GM18526 (cell line): ENCODE results near the gene TBL1XR1.

Experiments
- POLR2A ChIP-seq: IDR thresholded peaks from 3 replicates; pipeline ENCODE4 v1.6.1; 2011; ENCODE audit not compliant: insufficient read length; ENCODE audit errors: extremely low read depth

TBL1XR1 gene

DNA sequence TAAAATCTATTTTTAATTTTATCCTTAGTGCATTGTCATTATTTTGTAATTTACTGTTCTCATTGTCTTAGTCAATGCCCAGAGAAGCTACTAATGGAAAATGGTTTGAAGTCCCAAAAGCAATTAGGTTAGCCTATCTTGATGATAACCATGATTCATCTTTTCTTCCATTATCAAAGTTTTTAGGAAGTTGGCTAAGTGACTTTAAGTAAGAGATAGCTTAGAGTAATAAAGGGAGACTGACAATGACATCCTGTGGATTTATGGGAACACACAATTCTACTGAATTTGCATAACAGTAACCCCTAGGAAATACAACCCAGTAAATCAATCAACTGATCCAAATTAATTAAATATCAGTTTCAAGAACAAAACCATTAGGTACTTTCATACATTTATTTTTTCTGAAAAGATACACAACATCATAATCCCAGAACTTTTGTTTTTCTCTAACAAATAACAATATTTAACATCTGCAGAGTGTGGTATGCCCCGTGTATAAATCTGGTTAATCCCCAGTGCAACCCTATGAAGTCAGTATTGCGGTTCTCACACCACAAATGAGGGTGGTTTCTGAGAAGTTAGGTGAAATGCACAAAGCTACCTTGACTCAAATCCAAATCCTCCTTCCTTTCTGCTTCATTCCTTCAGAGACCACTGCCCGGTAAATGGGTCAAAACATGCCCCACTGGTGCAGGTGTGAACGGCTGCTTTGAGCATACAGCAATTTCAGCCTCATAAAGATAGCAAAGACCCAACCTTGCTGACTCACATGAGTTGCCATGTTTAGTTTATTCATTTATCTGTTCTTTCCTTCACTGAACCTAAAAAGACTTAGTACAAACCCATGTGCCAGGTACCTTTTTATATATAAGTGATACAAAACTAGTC is 202.1 kb downstream of the TBL1XR1 start:
- no peak for TF ChIP-seq POLR2A

DNA sequence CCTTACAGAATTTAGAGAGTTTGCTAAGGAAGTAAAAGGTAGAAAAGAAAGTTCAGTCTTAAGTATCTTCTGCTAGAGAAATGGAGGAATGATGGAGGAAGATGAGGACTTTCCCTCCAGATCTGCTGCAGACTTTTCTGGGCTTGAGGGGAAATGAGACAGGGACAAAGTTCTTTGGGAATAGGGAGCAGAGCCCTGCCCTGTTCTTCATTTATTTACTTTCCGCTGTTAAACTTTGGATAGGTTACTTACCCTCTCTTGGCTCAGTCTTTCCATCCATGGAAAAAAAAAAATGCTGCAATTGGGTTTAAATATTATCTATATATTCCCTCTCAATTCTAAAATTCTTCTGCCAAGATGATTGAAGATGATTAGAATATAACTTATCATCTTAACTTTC is 202.9 kb downstream of the TBL1XR1 start:
- TF ChIP-seq POLR2A: no peak

DNA sequence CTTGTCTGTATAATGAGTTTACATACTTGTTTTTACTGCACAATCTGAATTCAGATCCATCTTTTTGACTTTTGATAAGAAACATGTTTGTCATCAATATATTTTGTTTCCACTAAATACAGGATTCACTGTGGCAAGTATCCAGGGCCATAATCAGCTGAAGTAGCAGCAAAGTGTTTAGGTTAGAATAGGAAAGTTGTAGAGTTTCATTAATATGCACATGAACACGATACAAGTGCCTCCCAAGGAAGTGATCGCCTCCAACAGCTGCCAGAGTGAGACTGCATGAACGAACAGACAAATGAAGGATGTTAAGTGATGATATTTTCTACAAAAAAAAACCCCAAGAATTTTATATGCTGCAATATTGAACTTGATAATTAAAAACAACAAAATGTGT is 204.3 kb downstream of the TBL1XR1 start:
- no peak for TF ChIP-seq POLR2A

GRCh38 chr3:176992565-176992964 is 204.7 kb downstream of the TBL1XR1 start:
- TF ChIP-seq POLR2A: no peak

GRCh38 chr3:176988795-176989194 is 208.5 kb downstream of the TBL1XR1 start:
- TF ChIP-seq POLR2A: no peak

GRCh38 chr3:176987901-176988650 is 209.2 kb downstream of the TBL1XR1 start:
- no peak for TF ChIP-seq POLR2A

DNA sequence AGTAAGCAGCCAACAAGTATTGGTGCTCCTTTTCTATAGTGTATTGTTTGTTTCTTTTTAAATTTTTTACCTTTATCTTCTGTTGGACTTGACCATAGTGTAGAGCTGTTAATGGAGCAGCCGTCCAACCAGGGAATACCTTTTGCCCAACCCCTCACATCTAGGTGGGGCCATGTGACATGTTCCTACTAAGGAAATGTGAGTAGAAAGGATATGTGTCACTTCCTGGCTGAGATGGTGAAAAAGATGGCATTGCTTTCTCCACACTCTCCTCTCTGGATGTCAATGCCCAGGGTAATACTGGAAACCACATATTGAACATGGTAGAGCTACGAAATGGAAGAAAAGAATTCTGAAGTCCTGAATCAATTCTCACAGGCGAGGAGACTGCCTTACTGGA is 218.8 kb downstream of the TBL1XR1 start:
- TF ChIP-seq POLR2A: no peak

GRCh38 chr3:176977331-176977730 is 220.0 kb downstream of the TBL1XR1 start:
- no peak for TF ChIP-seq POLR2A

GRCh38 chr3:176976586-176976985 is 220.7 kb downstream of the TBL1XR1 start:
- no peak for TF ChIP-seq POLR2A

DNA sequence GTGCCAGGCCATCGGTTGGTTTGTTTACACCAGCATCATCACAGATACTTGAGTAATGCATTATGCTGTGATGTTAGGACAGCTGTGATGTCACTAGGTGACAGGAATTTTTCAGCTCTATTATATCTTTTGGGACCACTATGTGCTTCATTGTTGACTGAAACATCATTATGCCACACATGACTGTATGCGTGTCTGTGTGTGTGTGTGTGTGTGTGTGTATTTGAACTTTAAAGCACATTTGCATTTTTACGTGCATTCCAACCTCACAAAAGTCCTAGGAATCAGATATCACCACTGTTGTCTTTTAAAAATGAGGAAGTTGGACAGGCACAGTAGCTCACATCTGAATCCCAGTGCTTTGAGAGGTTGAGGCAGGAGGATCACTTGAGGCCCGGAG is 223.0 kb downstream of the TBL1XR1 start:
- TF ChIP-seq POLR2A: no peak

DNA sequence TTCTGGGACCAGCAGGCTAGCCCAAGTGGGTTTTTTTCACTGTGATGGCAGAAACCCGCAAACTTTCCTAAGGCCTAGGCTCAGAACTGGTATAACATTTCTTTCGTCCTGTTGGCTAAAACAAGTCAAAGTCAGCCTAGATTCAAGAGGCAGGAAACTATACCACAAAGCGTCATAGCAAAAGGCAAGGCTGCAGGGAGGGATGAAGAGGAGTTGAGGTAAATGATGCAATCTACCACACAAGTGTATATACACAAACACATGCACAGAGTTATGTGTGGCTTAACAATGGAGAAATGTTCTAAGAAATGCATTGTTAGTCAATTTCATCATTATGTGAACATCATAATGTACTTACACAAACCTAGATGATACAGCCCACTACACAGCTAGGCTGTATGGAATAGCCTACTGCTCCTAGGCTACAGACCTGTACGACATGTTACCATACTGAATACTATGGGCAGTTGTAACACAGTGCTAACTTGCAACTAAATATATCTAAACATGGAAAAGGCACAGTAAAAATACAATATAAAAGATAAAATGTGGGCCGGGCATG is 225.6 kb downstream of the TBL1XR1 start:
- TF ChIP-seq POLR2A: no peak

- no peak for TF ChIP-seq POLR2A
These were observed 226.5 kb downstream of the TBL1XR1 start for GRCh38 chr3:176970770-176971169.

GRCh38 chr3:176969506-176969905 is 227.8 kb downstream of the TBL1XR1 start:
- TF ChIP-seq POLR2A: no peak
